Keratinocyte (primary cell): ENCODE results near the gene ZRSR2. TPM values are rescaled to one million over a fixed set of nuclear protein-coding genes. Genes with fewer than 3 reads are reported as not detected.

ENCODE experiments used
- DNase-seq: peaks from one replicate; pipeline ENCODE4 v3.0.0-alpha.2; 2011; ENCODE audit warnings: low read depth, missing footprints, low spot score
- FAIRE-seq: peaks from 2 replicates; lab custom pipeline; 2011; peaks lifted over from hg19 to GRCh38; lab: Jason Lieb, UNC
- H2AFZ ChIP-seq: 2 replicates; pipeline ENCODE4 v1.6.0; 2012; ENCODE audit warnings: low read length, control low read depth, inconsistent platforms; ENCODE audit not compliant: control insufficient read depth
- H3K27ac ChIP-seq: 2 replicates; pipeline ENCODE4 v1.5.1; 2011; ENCODE audit warnings: low read length; ENCODE audit not compliant: control insufficient read depth, insufficient read depth
- H3K27me3 ChIP-seq: 3 replicates; pipeline ENCODE4 v1.6.0; 2011; ENCODE audit warnings: low read length; ENCODE audit not compliant: control insufficient read depth, insufficient read depth; ENCODE audit errors: extremely low read depth
- H3K36me3 ChIP-seq, 2 experiments: 2 replicates in 1 of 2; 3 replicates in 1 of 2; pipeline ENCODE4 v1.5.1; 2011; ENCODE audit warnings: low read length in 2 of 2, mild to moderate bottlenecking in 1 of 2; ENCODE audit not compliant: control insufficient read depth in 2 of 2, insufficient read depth in 2 of 2; ENCODE audit errors: extremely low read depth in 1 of 2
- H3K4me1 ChIP-seq: 3 replicates; pipeline ENCODE4 v1.5.1; 2011; ENCODE audit warnings: low read length; ENCODE audit not compliant: control insufficient read depth, insufficient read depth; ENCODE audit errors: extremely low read depth
- H3K4me2 ChIP-seq: 3 replicates; pipeline ENCODE4 v1.6.0; 2011; ENCODE audit warnings: low read depth, low read length; ENCODE audit not compliant: control insufficient read depth, insufficient read depth; ENCODE audit errors: extremely low read depth
- H3K4me3 ChIP-seq, 3 experiments: fragments of 200-600 bp in 1 of 3; sonication (generic) in 1 of 3; 2 replicates in 2 of 3; 3 replicates in 1 of 3; pipeline ENCODE4 v1.5.1; 2011 to 2016; ENCODE audit warnings: low read length in 3 of 3, mild to moderate bottlenecking in 3 of 3, control low read depth in 2 of 3, inconsistent platforms in 1 of 3, low read depth in 1 of 3, mixed read lengths in 1 of 3, mixed run types in 1 of 3, moderate library complexity in 1 of 3; ENCODE audit not compliant: control insufficient read depth in 2 of 3, insufficient read depth in 2 of 3; ENCODE audit errors: extremely low read depth in 1 of 3
- H3K79me2 ChIP-seq: 2 replicates; pipeline ENCODE4 v1.6.0; 2012; ENCODE audit warnings: low read length; ENCODE audit not compliant: control insufficient read depth, insufficient read depth
- H3K9ac ChIP-seq: 3 replicates; pipeline ENCODE4 v1.6.0; 2011; ENCODE audit warnings: low read length; ENCODE audit not compliant: control insufficient read depth, insufficient read depth; ENCODE audit errors: extremely low read depth
- H3K9me1 ChIP-seq: 3 replicates; pipeline ENCODE4 v1.6.0; 2011; ENCODE audit warnings: low read length; ENCODE audit not compliant: control insufficient read depth, insufficient read depth; ENCODE audit errors: extremely low read depth
- H3K9me3 ChIP-seq: 2 replicates; pipeline ENCODE4 v1.5.1; 2012; ENCODE audit warnings: low read depth, low read length; ENCODE audit not compliant: control insufficient read depth
- H4K20me1 ChIP-seq: 3 replicates; pipeline ENCODE4 v1.6.0; 2011; ENCODE audit warnings: low read length; ENCODE audit not compliant: control insufficient read depth, insufficient read depth; ENCODE audit errors: extremely low read depth
- EZH2 ChIP-seq: IDR thresholded peaks from one replicate; pipeline ENCODE4 v1.6.1; 2012; ENCODE audit warnings: inconsistent platforms, mild to moderate bottlenecking, low read length, moderate library complexity
- dilution Hi-C: fragments of 300-500 bp; cut with MboI; formaldehyde crosslinking; loops from one replicate; pipeline ENCODE4 v1.7.0; 2020; ENCODE audit warnings: low sequenced_read_pairs; ENCODE audit not compliant: extremely low pct_ligation_motif_present
- polyA plus RNA-seq, 5 experiments: library from polyadenylated mRNA; depleted of rRNA in 3 of 5; stranded (reverse) in 3 of 5; stranded (forward) in 1 of 5; unstranded in 1 of 5; fragments of >200 nt; gene quantifications; 1 replicate in 1 of 5; 2 replicates in 3 of 5; 3 replicates in 1 of 5; pipeline versions ENCODE4 v1.2.1 to v1.2.3, GENCODE V29; 2011 to 2012; ENCODE audit warnings: missing spikeins in 2 of 5, low read depth in 1 of 5, low replicate concordance in 1 of 5
- TF ChIP-seq, protein P1 (sequence below), 3 experiments: IDR thresholded peaks in 1 of 3; conservative IDR thresholded peaks in 1 of 3; optimal IDR thresholded peaks in 1 of 3; 2 replicates in 2 of 3; 3 replicates in 1 of 3; pipeline versions ENCODE3 to v1.5.1; 2011; ENCODE audit warnings: low read length in 3 of 3, mild to moderate bottlenecking in 3 of 3, moderate library complexity in 2 of 3, control low read depth in 1 of 3, inconsistent platforms in 1 of 3; ENCODE audit not compliant: insufficient read depth in 2 of 3; ENCODE audit errors: extremely low read depth in 1 of 3

Gene ZRSR2
- polyA plus RNA-seq, 1 donor (not counting 4 experiments of a cell fraction or from before 2014, with no cell fraction given), result 13.7 TPM

DNA sequence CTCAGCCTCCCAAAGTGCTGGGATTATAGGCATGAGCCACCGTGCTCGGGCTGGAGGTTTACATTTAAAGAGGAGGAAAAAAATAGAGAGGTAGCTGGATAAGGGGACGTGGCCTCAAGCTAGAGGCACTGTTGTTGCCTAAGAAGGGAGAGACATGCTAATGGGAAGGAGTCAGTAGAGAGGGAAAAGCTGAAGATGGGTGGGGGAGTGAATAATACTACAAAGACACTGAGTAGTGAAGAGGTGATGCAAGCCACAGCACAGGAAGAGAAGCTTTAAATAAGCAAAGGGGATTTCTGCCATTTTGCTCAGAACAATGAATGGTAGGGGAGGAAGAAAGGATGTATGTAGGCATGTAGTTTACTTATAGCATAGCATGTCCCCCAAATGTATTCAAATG is 75.9 kb downstream of the ZRSR2 start:
- H3K4me1 ChIP-seq, result no peaks in the 10 kb centered on the region
- DNase-seq (no peak), FAIRE-seq (no peak)
- no peak overlapping the region for H3K4me2 ChIP-seq
- TF ChIP-seq, protein P1, sequence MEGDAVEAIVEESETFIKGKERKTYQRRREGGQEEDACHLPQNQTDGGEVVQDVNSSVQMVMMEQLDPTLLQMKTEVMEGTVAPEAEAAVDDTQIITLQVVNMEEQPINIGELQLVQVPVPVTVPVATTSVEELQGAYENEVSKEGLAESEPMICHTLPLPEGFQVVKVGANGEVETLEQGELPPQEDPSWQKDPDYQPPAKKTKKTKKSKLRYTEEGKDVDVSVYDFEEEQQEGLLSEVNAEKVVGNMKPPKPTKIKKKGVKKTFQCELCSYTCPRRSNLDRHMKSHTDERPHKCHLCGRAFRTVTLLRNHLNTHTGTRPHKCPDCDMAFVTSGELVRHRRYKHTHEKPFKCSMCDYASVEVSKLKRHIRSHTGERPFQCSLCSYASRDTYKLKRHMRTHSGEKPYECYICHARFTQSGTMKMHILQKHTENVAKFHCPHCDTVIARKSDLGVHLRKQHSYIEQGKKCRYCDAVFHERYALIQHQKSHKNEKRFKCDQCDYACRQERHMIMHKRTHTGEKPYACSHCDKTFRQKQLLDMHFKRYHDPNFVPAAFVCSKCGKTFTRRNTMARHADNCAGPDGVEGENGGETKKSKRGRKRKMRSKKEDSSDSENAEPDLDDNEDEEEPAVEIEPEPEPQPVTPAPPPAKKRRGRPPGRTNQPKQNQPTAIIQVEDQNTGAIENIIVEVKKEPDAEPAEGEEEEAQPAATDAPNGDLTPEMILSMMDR (optimal IDR thresholded peaks at IDR 0.05 in 1 of 3, IDR thresholded peaks at IDR 0.05 in 1 of 3, conservative IDR thresholded peaks at IDR 0.05 in 1 of 3; ENCODE audit: extremely low read depth in 1 of 3, insufficient read depth in 2 of 3, low read length in 3 of 3), result no peak
- no peak for TF ChIP-seq EZH2
- no peaks in the 10 kb centered on the region for H3K9me1 ChIP-seq
- H3K27ac ChIP-seq, result no peak overlapping the region
- no peaks in the 10 kb centered on the region for H4K20me1 ChIP-seq
- H3K9ac ChIP-seq, result no peak overlapping the region
- peaks cover 5% of the 10 kb centered on the region for H3K27me3 ChIP-seq
- no peaks in the 10 kb centered on the region for H3K9me3 ChIP-seq
- H2AFZ ChIP-seq, result no peak overlapping the region
- no peaks in the 10 kb centered on the region for H3K36me3 ChIP-seq
- H3K4me3 ChIP-seq, result no peak overlapping the region
- no peaks in the 10 kb centered on the region for H3K79me2 ChIP-seq
- dilution Hi-C loops, result no loop called here

DNA sequence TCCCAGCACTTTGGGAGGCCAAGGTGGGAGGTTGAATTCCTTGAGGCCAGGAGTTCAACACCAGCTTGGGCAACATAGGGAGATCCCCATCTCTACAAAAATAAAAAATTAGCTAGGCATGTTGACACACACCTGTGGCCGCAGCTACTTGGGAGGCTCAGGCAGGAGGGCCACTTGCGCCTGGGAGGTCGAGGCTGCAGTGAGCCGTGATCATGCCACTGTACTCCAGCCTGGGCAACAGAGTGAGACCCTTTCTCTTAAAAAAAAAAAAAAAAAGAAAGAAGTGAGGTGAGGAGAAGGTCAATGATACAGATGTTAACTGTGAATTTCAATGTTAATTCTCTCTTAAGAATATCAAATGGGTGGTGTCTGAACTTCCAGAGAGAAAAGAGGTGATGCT is 79.4 kb downstream of the ZRSR2 start:
- dilution Hi-C loops, result no loop called here
- H2AFZ ChIP-seq, result no peak overlapping the region
- H3K36me3 ChIP-seq, result no peaks in the 10 kb centered on the region
- no peak overlapping the region for H3K4me2 ChIP-seq
- FAIRE-seq, result no peak
- no peaks in the 10 kb centered on the region for H3K9me3 ChIP-seq
- H3K27me3 ChIP-seq, result no peaks in the 10 kb centered on the region
- H3K9me1 ChIP-seq, result no peaks in the 10 kb centered on the region
- no peak for TF ChIP-seq EZH2
- TF ChIP-seq, protein P1 (optimal IDR thresholded peaks at IDR 0.05 in 1 of 3, IDR thresholded peaks at IDR 0.05 in 1 of 3, conservative IDR thresholded peaks at IDR 0.05 in 1 of 3; ENCODE audit: extremely low read depth in 1 of 3, insufficient read depth in 2 of 3, low read length in 3 of 3), result no peak
- H3K27ac ChIP-seq, result no peak overlapping the region
- H3K4me3 ChIP-seq, result no peak overlapping the region
- H3K9ac ChIP-seq, result no peak overlapping the region
- no peaks in the 10 kb centered on the region for H4K20me1 ChIP-seq
- no peak for DNase-seq
- no peaks in the 10 kb centered on the region for H3K4me1 ChIP-seq
- H3K79me2 ChIP-seq, result no peaks in the 10 kb centered on the region
